Activated naive CD4-positive, alpha-beta T cell treated with anti-CD3 and anti-CD28 coated beads, Interleukin-2, amount 50 U/mL, for 24 hours (primary cell): ENCODE data around the gene FAH.

ENCODE experiments used
- H3K27ac Mint-ChIP-seq: one replicate; pipeline ENCODE4 v1.8.0; 2021; ENCODE audit warnings: mild to moderate bottlenecking, mixed read lengths
- H3K27me3 Mint-ChIP-seq: one replicate; pipeline ENCODE4 v1.8.0; 2021; ENCODE audit warnings: mixed read lengths
- H3K36me3 Mint-ChIP-seq: one replicate; pipeline ENCODE4 v1.8.0; 2021; ENCODE audit warnings: mixed read lengths
- H3K4me1 Mint-ChIP-seq: one replicate; pipeline ENCODE4 v1.8.0; 2021; ENCODE audit warnings: mixed read lengths
- H3K4me3 Mint-ChIP-seq: one replicate; pipeline ENCODE4 v1.8.0; 2021; ENCODE audit warnings: mild to moderate bottlenecking, mixed read lengths
- H3K9me3 Mint-ChIP-seq: one replicate; pipeline ENCODE4 v1.8.0; 2021; ENCODE audit warnings: mixed read lengths

Gene FAH

GRCh38 chr15:80159811-80160569, 7.2 kb downstream of the FAH start:
- Mint-ChIP-seq H3K4me1 (peaks cover 10% of the 10 kb centered on the region), H3K4me3 (no peak overlapping the region), H3K9me3 (no peaks in the 10 kb centered on the region), H3K27ac (no peak overlapping the region), H3K36me3 (peaks cover 11% of the 10 kb centered on the region), H3K27me3 (no peaks in the 10 kb centered on the region)

DNA sequence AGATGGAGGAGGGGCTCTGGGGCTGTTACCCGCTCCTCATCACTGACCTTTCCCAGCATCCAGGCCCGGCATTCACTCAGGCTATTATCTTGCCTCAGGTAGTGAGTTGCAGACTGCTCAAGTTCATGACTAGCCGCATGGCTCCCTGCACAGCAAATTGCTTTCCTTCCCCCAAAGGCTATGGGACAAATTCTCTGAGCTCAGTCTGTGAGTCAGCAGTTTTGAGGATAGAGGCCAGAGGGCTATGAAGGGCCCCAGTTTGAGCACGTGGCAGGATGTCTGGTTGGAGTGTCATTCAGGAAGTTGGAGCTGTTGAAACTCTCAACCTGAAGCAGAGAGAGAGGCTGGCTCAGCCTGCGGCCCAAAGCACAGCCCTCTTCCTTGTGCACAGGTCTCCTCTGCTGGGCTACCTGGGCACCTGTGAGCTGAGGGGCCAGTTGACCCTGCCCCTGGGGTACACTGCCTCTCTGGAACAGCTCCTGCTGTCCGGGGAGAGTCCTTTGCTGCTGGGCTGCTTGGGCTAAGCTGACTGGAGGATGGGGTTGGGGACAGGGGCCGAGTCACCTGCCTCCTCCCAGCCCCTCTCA, 7.9 kb downstream of the FAH start:
- Mint-ChIP-seq H3K4me1 (peaks cover 10% of the 10 kb centered on the region), H3K27ac (no peak overlapping the region), H3K4me3 (no peak overlapping the region)

GRCh38 chr15:80161468-80162016, 8.7 kb downstream of the FAH start:
- no peaks in the 10 kb centered on the region for H3K9me3 Mint-ChIP-seq
- H3K4me1 Mint-ChIP-seq, result peaks cover 10% of the 10 kb centered on the region
- no peaks in the 10 kb centered on the region for H3K27me3 Mint-ChIP-seq
- peaks cover 11% of the 10 kb centered on the region for H3K36me3 Mint-ChIP-seq
- no peak overlapping the region for H3K27ac Mint-ChIP-seq
- H3K4me3 Mint-ChIP-seq, result no peak overlapping the region

More for the DNA sequence above, 7.9 kb downstream of the FAH start:
- Mint-ChIP-seq H3K27me3 (no peaks in the 10 kb centered on the region), H3K36me3 (peaks cover 11% of the 10 kb centered on the region), H3K9me3 (no peaks in the 10 kb centered on the region)

DNA sequence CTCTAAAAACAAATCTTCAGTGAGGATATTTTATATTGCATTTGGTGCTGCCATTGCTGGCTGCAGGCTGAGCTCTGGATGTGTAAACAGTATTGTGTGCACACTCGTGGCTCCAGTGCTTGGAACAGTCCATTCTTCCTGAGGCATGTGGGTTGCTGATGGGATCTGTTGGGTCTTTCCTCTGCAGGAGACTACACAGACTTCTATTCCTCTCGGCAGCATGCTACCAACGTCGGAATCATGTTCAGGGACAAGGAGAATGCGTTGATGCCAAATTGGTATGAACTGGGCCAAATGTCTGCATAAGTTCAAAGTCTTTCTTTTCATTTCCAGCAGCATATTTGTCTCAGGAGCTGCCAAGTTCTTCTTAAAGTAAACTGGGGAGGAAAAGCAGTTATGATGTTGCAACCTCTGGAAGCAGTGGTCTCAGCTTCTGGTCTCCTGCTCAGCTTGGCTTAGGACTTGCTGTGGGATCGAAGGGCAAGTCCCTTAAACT, 9.3 kb downstream of the FAH start:
- Mint-ChIP-seq H3K4me3 (no peak overlapping the region), H3K9me3 (no peaks in the 10 kb centered on the region), H3K27ac (no peak overlapping the region), H3K4me1 (peaks cover 10% of the 10 kb centered on the region), H3K27me3 (no peaks in the 10 kb centered on the region), H3K36me3 (peaks cover 11% of the 10 kb centered on the region)

- Mint-ChIP-seq H3K4me3 (no peak overlapping the region), H3K4me1 (peaks cover 10% of the 10 kb centered on the region), H3K36me3 (peaks cover 11% of the 10 kb centered on the region), H3K27ac (no peak overlapping the region), H3K9me3 (no peaks in the 10 kb centered on the region), H3K27me3 (no peaks in the 10 kb centered on the region)
Observed at GRCh38 chr15:80163217-80163616, 10.4 kb downstream of the FAH start.

DNA sequence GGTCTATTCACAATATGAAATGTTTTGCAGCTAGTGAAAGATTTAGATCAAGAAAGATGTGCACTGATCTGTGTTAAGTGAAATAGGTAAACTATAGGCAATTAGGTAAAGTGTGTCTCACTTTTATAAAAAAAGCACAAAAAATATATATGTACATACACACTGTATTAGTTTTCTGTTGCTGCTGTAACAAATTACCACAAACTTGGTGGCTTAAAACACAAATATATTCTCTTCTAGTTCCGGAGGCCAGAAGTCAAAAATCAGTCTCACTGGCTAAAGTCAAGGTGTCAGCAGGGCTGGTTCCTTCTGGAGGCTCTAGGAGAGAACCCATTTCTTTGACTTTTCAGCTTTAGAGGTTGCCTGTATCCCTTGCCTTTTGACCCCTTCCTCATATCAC, 11.1 kb downstream of the FAH start:
- peaks cover 11% of the 10 kb centered on the region for H3K36me3 Mint-ChIP-seq
- H3K27me3 Mint-ChIP-seq, result no peaks in the 10 kb centered on the region
- H3K4me3 Mint-ChIP-seq, result no peak overlapping the region
- no peaks in the 10 kb centered on the region for H3K9me3 Mint-ChIP-seq
- no peak overlapping the region for H3K27ac Mint-ChIP-seq
- peaks cover 10% of the 10 kb centered on the region for H3K4me1 Mint-ChIP-seq

GRCh38 chr15:80167936-80168335, 15.1 kb downstream of the FAH start:
- H3K36me3 Mint-ChIP-seq, result peaks cover 8% of the 10 kb centered on the region

GRCh38 chr15:80168421-80168820, 15.6 kb downstream of the FAH start:
- H3K4me3 Mint-ChIP-seq, result no peak overlapping the region
- H3K27ac Mint-ChIP-seq, result no peak overlapping the region
- H3K36me3 Mint-ChIP-seq, result peaks cover 8% of the 10 kb centered on the region
- no peaks in the 10 kb centered on the region for H3K27me3 Mint-ChIP-seq
- no peaks in the 10 kb centered on the region for H3K4me1 Mint-ChIP-seq
- H3K9me3 Mint-ChIP-seq, result no peaks in the 10 kb centered on the region

More at GRCh38 chr15:80167936-80168335, 15.1 kb downstream of the FAH start:
- H3K27me3 Mint-ChIP-seq, result no peaks in the 10 kb centered on the region
- H3K27ac Mint-ChIP-seq, result no peak overlapping the region
- no peak overlapping the region for H3K4me3 Mint-ChIP-seq
- no peaks in the 10 kb centered on the region for H3K4me1 Mint-ChIP-seq
- H3K9me3 Mint-ChIP-seq, result no peaks in the 10 kb centered on the region

GRCh38 chr15:80169768-80170357, 17.1 kb downstream of the FAH start:
- no peaks in the 10 kb centered on the region for H3K9me3 Mint-ChIP-seq
- no peaks in the 10 kb centered on the region for H3K4me1 Mint-ChIP-seq
- no peak overlapping the region for H3K27ac Mint-ChIP-seq

DNA sequence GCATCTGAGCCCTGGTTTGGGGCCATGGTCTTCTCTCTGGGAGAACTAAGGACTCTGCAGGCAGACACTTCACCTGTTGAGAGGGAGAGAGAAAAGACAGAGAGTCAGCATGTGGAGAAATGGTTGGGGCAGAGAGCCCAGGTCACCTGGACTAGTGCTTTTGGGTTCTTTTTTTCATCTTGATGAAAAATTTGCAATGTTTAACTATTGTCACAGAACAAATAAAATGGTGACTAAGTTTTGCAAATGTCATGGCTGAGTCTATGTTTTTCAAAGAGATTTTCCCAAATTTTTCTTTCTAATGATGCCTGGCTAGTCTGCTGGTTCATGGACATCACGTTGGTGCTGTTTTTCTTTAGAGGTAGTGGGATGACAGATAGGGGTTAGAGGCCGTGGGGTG, 17.8 kb downstream of the FAH start:
- H3K4me1 Mint-ChIP-seq, result no peaks in the 10 kb centered on the region
- H3K36me3 Mint-ChIP-seq, result peaks cover 2% of the 10 kb centered on the region

More at GRCh38 chr15:80169768-80170357, 17.1 kb downstream of the FAH start:
- Mint-ChIP-seq H3K36me3 (peaks cover 2% of the 10 kb centered on the region), H3K4me3 (no peak overlapping the region), H3K27me3 (no peaks in the 10 kb centered on the region)

GRCh38 chr15:80171787-80172186, 19.0 kb downstream of the FAH start:
- H3K27me3 Mint-ChIP-seq, result no peaks in the 10 kb centered on the region
- H3K27ac Mint-ChIP-seq, result no peak overlapping the region
- H3K4me3 Mint-ChIP-seq, result no peak overlapping the region
- H3K36me3 Mint-ChIP-seq, result peaks cover 4% of the 10 kb centered on the region
- no peaks in the 10 kb centered on the region for H3K4me1 Mint-ChIP-seq
- no peaks in the 10 kb centered on the region for H3K9me3 Mint-ChIP-seq

More for the DNA sequence above, 17.8 kb downstream of the FAH start:
- H3K4me3 Mint-ChIP-seq, result no peak overlapping the region
- H3K27me3 Mint-ChIP-seq, result no peaks in the 10 kb centered on the region
- H3K27ac Mint-ChIP-seq, result no peak overlapping the region
- H3K9me3 Mint-ChIP-seq, result no peaks in the 10 kb centered on the region

DNA sequence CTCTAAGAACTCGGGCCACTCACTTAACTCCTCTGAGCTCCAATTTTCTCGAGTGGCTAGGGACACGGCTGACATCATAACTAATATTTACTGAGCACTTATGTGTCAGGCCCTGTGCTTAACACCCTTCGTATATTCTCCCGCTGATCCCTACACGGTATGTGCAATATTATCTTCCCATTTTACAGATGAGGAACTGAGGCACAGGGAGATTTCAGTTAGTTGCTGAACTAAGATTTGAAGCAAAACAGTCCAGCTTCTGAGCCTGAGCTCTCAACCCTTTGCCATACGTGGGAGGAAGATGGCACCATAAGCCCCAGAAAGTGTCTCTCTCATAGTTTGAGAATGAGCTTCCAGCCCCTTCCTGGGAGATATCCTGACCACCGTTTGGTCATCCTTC, 19.6 kb downstream of the FAH start:
- H3K4me1 Mint-ChIP-seq, result no peaks in the 10 kb centered on the region
- H3K4me3 Mint-ChIP-seq, result no peak overlapping the region
- H3K36me3 Mint-ChIP-seq, result peaks cover 5% of the 10 kb centered on the region
- no peaks in the 10 kb centered on the region for H3K27me3 Mint-ChIP-seq
- no peaks in the 10 kb centered on the region for H3K9me3 Mint-ChIP-seq
- no peak overlapping the region for H3K27ac Mint-ChIP-seq

- Mint-ChIP-seq H3K4me3 (no peak overlapping the region), H3K9me3 (no peaks in the 10 kb centered on the region), H3K4me1 (no peaks in the 10 kb centered on the region), H3K27ac (no peak overlapping the region), H3K36me3 (peaks cover 5% of the 10 kb centered on the region), H3K27me3 (no peaks in the 10 kb centered on the region)
Observed at GRCh38 chr15:80173022-80173759, 20.4 kb downstream of the FAH start.

GRCh38 chr15:80174017-80174746, 21.4 kb downstream of the FAH start:
- Mint-ChIP-seq H3K9me3 (no peaks in the 10 kb centered on the region), H3K36me3 (peaks cover 6% of the 10 kb centered on the region), H3K27ac (peak overlapping the region; percentile 9), H3K27me3 (no peaks in the 10 kb centered on the region), H3K4me1 (no peaks in the 10 kb centered on the region), H3K4me3 (no peak overlapping the region)

DNA sequence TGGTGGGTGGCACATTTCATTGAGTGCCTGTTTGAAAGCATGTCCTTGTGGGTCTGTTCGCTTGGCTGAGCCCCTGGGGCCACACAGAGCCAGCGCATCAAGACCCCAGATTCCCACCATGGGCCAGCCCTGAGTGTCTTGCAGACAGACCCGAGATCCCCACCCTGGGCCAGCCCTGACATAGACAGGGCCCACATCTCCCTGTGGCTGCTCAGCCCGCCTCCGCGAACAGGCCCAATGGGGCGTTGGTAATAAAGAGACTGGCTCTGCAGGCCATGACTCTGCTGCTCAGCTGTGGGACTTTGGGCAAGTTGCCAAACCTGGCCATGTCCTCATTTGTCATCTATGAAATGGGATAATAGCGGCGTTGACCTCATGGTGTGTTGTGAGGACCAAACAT, 22.6 kb downstream of the FAH start:
- no peaks in the 10 kb centered on the region for H3K9me3 Mint-ChIP-seq
- H3K27me3 Mint-ChIP-seq, result no peaks in the 10 kb centered on the region
- no peak overlapping the region for H3K4me3 Mint-ChIP-seq
- peaks cover 6% of the 10 kb centered on the region for H3K36me3 Mint-ChIP-seq
- no peaks in the 10 kb centered on the region for H3K4me1 Mint-ChIP-seq
- H3K27ac Mint-ChIP-seq, result no peak overlapping the region
